Psoas muscle (tissue), 8 donors: ENCODE data around the gene NOMO2. TPM values are rescaled to one million over a fixed set of nuclear protein-coding genes. Genes with fewer than 3 reads are reported as not detected.
"Not testable (repeated sequence)": the region's sequence is repeated elsewhere in the genome, so short reads cannot be mapped to it uniquely, and the experiment has no call there.

Experiments
- ATAC-seq, 4 donors: fragments of 200-7000 bp; cut with Tn5 transposase; one replicate each; pipeline ENCODE4 v1.9.1; 2020; ENCODE audit warnings: moderate library complexity in 3 of 4, mild to moderate bottlenecking in 2 of 4
- DNase-seq, 2 donors: peaks; one replicate each; pipeline ENCODE4 v3.0.0-alpha.2; 2020
- H3K27ac ChIP-seq: fragments of 200-600 bp; one replicate; pipeline ENCODE4 v1.8.0; 2022
- H3K27me3 ChIP-seq, 3 donors: fragments of 200-600 bp in 1 of 3; one replicate each; pipeline versions ENCODE4 v1.6.1 to v1.8.0; 2013 to 2022; ENCODE audit warnings: low read length in 2 of 3, mild to moderate bottlenecking in 2 of 3, moderate library complexity in 1 of 3; ENCODE audit not compliant: insufficient read depth in 3 of 3
- H3K36me3 ChIP-seq, 2 donors: fragments of 200-600 bp in 1 of 2; one replicate each; pipeline versions ENCODE4 v1.6.1 to v1.8.0; 2013 to 2022; ENCODE audit warnings: low read depth in 1 of 2, mild to moderate bottlenecking in 1 of 2, moderate library complexity in 1 of 2; ENCODE audit not compliant: insufficient read depth in 1 of 2
- H3K4me1 ChIP-seq: fragments of 200-600 bp; one replicate; pipeline ENCODE4 v1.8.0; 2022
- H3K4me3 ChIP-seq: fragments of 200-600 bp; one replicate; pipeline ENCODE4 v1.8.0; 2022; ENCODE audit warnings: mild to moderate bottlenecking
- H3K9me3 ChIP-seq: fragments of 200-600 bp; one replicate; pipeline ENCODE4 v1.8.0; 2022
- WGBS, 3 donors: extraction: QIAGEN DNeasy Blood & Tissue Kit; methylation state at CpG; one replicate each; pipeline versions ENCODE4 v1.1.6 to v1.1.7; 2013; 5-methylcytosine and 5-hydroxymethylcytosine counted together
- intact Hi-C, 2 donors: fragments of 100-400 bp; cut with DNase I; formaldehyde crosslinking; loops; one replicate each; pipeline versions ENCODE4 v1.11.0 to v1.14.2; 2022
- polyA plus RNA-seq, 3 donors: library from polyadenylated mRNA; stranded (reverse); fragments of 200-250 nt; gene quantifications; one replicate each; pipeline ENCODE4 v1.2.3, GENCODE V29; 2013
- total RNA-seq, 4 donors: library from RNA; stranded (reverse); fragmentation: NEBNext Ultra II Directional in 2 of 4; extraction: Animal tissue kit (Norgen Biotek cat#: 25700) in 2 of 4; gene quantifications; one replicate each; pipeline versions ENCODE4 v1.2.1 to v1.2.4, GENCODE V29; 2021 to 2023
- donor health status: healthy with polysubstance abuse.
- donor health status: DM: no; HTN: no; CAD: no; lungs with moderate emphysema.
- donor health status: Bipolar disorder and iron deficiency.
- donor health status: healthy.
- donor health status: DM: yes; HTN: yes; CAD: no.
- donor health status: DM: no; HTN: no; CAD: no.
- donor health status: DM: no; HTN: no; CAD: no.
- donor health status: DM: yes; HTN: yes; CAD: no.

The NOMO2 gene
- total and polyA plus RNA-seq, 7 donors = 51.4 to 138 (median 89.4) TPM

GRCh38 chr16:18541912-18542311 lies 20.0 kb downstream of the NOMO2 start:
- H3K36me3 ChIP-seq, H3K4me1 ChIP-seq, H3K9me3 ChIP-seq, intact Hi-C loops, ATAC-seq, DNase-seq, H3K27me3 ChIP-seq, H3K4me3 ChIP-seq, H3K27ac ChIP-seq: not testable (repeated sequence)
- WGBS, 3 donors = no CpG with 5 or more reads among the region's 5 CpGs

- H3K27ac ChIP-seq, H3K9me3 ChIP-seq, intact Hi-C loops, DNase-seq, H3K27me3 ChIP-seq, H3K4me3 ChIP-seq, H3K4me1 ChIP-seq: not testable (repeated sequence)
- peak in 1 of 4 donors; percentile 34 for ATAC-seq
- peaks cover 0 to 11% of the 10 kb centered on the region in 2 donors for H3K36me3 ChIP-seq
- 74 to 90% (median 87%) methylated on average over 2 of the region's 3 CpGs for WGBS, 3 donors
These were observed 24.9 kb downstream of the NOMO2 start for GRCh38 chr16:18537004-18537403.

GRCh38 chr16:18535519-18536168 lies 26.3 kb downstream of the NOMO2 start:
- WGBS, 3 donors = 81 to 88% (median 81%) methylated on average over 13 to 15 of the region's 15 CpGs

GRCh38 chr16:18534308-18534707 lies 27.6 kb downstream of the NOMO2 start:
- 86% methylated on average over 1 of the region's 4 CpGs; no CpG with 5 or more reads in 2 of the 3 donors for WGBS, 3 donors
- DNase-seq, H3K4me3 ChIP-seq, H3K4me1 ChIP-seq, H3K27me3 ChIP-seq, intact Hi-C loops, H3K9me3 ChIP-seq, H3K27ac ChIP-seq: not testable (repeated sequence)
- peaks cover 0 to 19% of the 10 kb centered on the region in 2 donors for H3K36me3 ChIP-seq
- peak; percentile 87 to 97 (median 94) for ATAC-seq

More at GRCh38 chr16:18535519-18536168, 26.3 kb downstream of the NOMO2 start:
- DNase-seq, H3K4me3 ChIP-seq, intact Hi-C loops, H3K9me3 ChIP-seq, H3K4me1 ChIP-seq, H3K27ac ChIP-seq, H3K27me3 ChIP-seq, ATAC-seq: not testable (repeated sequence)
- H3K36me3 ChIP-seq = peaks cover 0 to 16% of the 10 kb centered on the region in 2 donors

GRCh38 chr16:18531323-18531722 lies 30.6 kb downstream of the NOMO2 start:
- intact Hi-C loops, H3K27me3 ChIP-seq, H3K27ac ChIP-seq, H3K4me1 ChIP-seq, H3K9me3 ChIP-seq, H3K4me3 ChIP-seq, ATAC-seq, DNase-seq: not testable (repeated sequence)
- WGBS, 3 donors = 87 to 100% (median 96%) methylated on average over 1 to 5 of the region's 10 CpGs
- peaks cover 0 to 23% of the 10 kb centered on the region in 2 donors for H3K36me3 ChIP-seq

GRCh38 chr16:18530329-18530728 lies 31.6 kb downstream of the NOMO2 start:
- H3K9me3 ChIP-seq, H3K4me3 ChIP-seq, H3K27ac ChIP-seq, DNase-seq, H3K27me3 ChIP-seq, ATAC-seq, intact Hi-C loops, H3K4me1 ChIP-seq: not testable (repeated sequence)
- 83 to 91% (median 87%) methylated on average over 2 of the region's 3 CpGs for WGBS, 3 donors
- peaks cover 0 to 21% of the 10 kb centered on the region in 2 donors for H3K36me3 ChIP-seq

GRCh38 chr16:18526547-18526946 lies 35.4 kb downstream of the NOMO2 start:
- peaks cover 0 to 20% of the 10 kb centered on the region in 2 donors for H3K36me3 ChIP-seq
- H3K4me1 ChIP-seq, H3K27ac ChIP-seq, DNase-seq, H3K4me3 ChIP-seq, H3K9me3 ChIP-seq, H3K27me3 ChIP-seq, intact Hi-C loops: not testable (repeated sequence)
- 47 to 92% (median 71%) methylated on average over 2 of the region's 4 CpGs for WGBS, 3 donors
- ATAC-seq = peak in 2 of 4 donors; percentile 61 to 80

- peak in 3 of 4 donors; percentile 42 to 52 (median 45) for ATAC-seq
- H3K27me3 ChIP-seq, H3K9me3 ChIP-seq, H3K4me1 ChIP-seq, H3K27ac ChIP-seq, H3K4me3 ChIP-seq, DNase-seq, intact Hi-C loops: not testable (repeated sequence)
- 49 to 91% (median 69%) methylated on average over 6 to 8 of the region's 8 CpGs for WGBS, 3 donors
- H3K36me3 ChIP-seq = peaks cover 0 to 16% of the 10 kb centered on the region in 2 donors
These were observed 35.9 kb downstream of the NOMO2 start for GRCh38 chr16:18525882-18526482.

GRCh38 chr16:18522637-18523036 lies 39.3 kb downstream of the NOMO2 start:
- WGBS, 3 donors = no CpG with 5 or more reads among the region's 9 CpGs

GRCh38 chr16:18521445-18522181 lies 40.3 kb downstream of the NOMO2 start:
- WGBS, 3 donors = no CpG with 5 or more reads among the region's 15 CpGs
- H3K4me3 ChIP-seq, DNase-seq, H3K4me1 ChIP-seq, H3K27me3 ChIP-seq, intact Hi-C loops, H3K9me3 ChIP-seq, H3K27ac ChIP-seq, H3K36me3 ChIP-seq: not testable (repeated sequence)
- ATAC-seq = peak in 2 of 4 donors; percentile 29 to 51

More at GRCh38 chr16:18522637-18523036, 39.3 kb downstream of the NOMO2 start:
- H3K4me3 ChIP-seq, H3K4me1 ChIP-seq, ATAC-seq, H3K36me3 ChIP-seq, DNase-seq, intact Hi-C loops, H3K27ac ChIP-seq, H3K9me3 ChIP-seq, H3K27me3 ChIP-seq: not testable (repeated sequence)
